ENCODE results near the gene THTPA.

DNA sequence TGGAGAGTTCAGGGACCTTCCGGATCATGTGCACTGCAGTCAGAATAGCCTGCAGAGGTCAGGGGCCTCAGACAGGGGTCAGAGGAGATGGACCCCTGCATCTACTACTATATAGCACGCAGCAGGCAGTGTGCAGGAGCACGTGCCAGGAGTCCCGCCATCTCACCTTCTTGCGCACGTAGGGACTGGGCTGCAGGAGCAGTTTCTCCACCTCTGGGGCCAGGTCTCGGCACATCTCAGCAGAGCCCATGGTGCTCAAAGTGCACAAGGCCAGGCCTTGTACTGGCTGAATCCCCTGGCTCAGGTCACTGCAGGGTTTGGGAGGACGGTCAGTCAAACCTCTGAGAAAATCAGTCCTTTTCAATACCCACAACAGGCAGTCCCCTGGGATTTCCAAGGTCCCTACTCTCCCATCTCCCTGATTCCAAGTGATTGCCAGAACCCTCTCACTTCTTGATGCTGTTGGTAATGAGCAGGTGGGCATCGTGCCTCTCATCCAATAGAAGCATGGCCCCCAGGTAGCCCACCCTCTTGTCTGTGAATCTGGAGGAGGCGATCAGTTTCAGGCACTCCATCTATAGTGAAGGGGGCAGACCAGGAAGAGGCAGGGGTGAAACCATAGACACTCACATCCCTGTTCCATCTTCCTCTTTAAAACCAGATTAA, 10.2 kb downstream of the THTPA start:
- TF ChIP-seq POLR2A (IDR thresholded peaks at IDR 0.05; ENCODE audit: low read length) (peak; percentile 12), GATA1 (IDR thresholded peaks at IDR 0.05; ENCODE audit: low read depth, low read length) (no peak)

Measured in erythroblast (primary cell).